ENCODE results near the gene FAM3A. TPM values are rescaled to one million over a fixed set of nuclear protein-coding genes. Genes with fewer than 3 reads are reported as not detected.

The FAM3A gene
- total and polyA plus RNA-seq, 2 experiments from 2014 or later: 12.0 to 16.5 TPM

GRCh38 chrX:154460326-154460725 lies 55.7 kb downstream of the FAM3A start:
- Mint-ChIP-seq H3K9me3 (no peaks in the 10 kb centered on the region), H3K27ac (no peak overlapping the region), H3K4me1 (no peaks in the 10 kb centered on the region; the same call in 2 of the 3 replicates), H3K4me3 (no peak overlapping the region), H3K27me3 (ENCODE audit: insufficient read depth, low read depth, poor library complexity) (peaks cover 5% of the 10 kb centered on the region), H3K36me3 (ENCODE audit: low read depth) (peaks cover 13% of the 10 kb centered on the region; the same call in 2 of the 3 replicates)
- Histone ChIP-seq H4K20me1 (replicated peaks; ENCODE audit: insufficient read depth) (no peaks in the 10 kb centered on the region), H3F3A (replicated peaks; ENCODE audit: low read depth) (no peaks in the 10 kb centered on the region), H3K79me2 (replicated peaks; ENCODE audit: insufficient read depth) (no peaks in the 10 kb centered on the region), H3K4me2 (no peak overlapping the region), H3K9me2 (ENCODE audit: insufficient read depth) (no peaks in the 10 kb centered on the region), H3K27me3 (ENCODE audit: insufficient read depth) (no peaks in the 10 kb centered on the region; the same call in 1 of the 2 replicates), H3K27ac (ENCODE audit: low read depth) (no peak overlapping the region), H2AFZ (no peak overlapping the region), H3K4me1 (ENCODE audit: insufficient read depth) (no peaks in the 10 kb centered on the region), H3K36me3 (ENCODE audit: insufficient read depth) (no peaks in the 10 kb centered on the region), H3K4me3 (no peak overlapping the region)
- DNase-seq (ENCODE audit: low spot score) (no peak), ATAC-seq (no peak)
- TF ChIP-seq POLR2AphosphoS5 (IDR thresholded peaks at IDR 0.05; ENCODE audit: low read depth): no peak
- TF ChIP-seq ETS1 (IDR thresholded peaks at IDR 0.05): no peak
- TF ChIP-seq EZH2 (IDR thresholded peaks at IDR 0.05; ENCODE audit: low read depth, unreplicated experiment): no peak
- no peak for TF ChIP-seq ZNF114 (CRISPR knock-in tag; IDR thresholded peaks at IDR 0.05)
- TF ChIP-seq REST (IDR thresholded peaks at IDR 0.05; ENCODE audit: unreplicated experiment): no peak
- no peak for TF ChIP-seq CREB1 (CRISPR knock-in tag; IDR thresholded peaks at IDR 0.05; ENCODE audit: low read depth)
- TF ChIP-seq, protein P1, sequence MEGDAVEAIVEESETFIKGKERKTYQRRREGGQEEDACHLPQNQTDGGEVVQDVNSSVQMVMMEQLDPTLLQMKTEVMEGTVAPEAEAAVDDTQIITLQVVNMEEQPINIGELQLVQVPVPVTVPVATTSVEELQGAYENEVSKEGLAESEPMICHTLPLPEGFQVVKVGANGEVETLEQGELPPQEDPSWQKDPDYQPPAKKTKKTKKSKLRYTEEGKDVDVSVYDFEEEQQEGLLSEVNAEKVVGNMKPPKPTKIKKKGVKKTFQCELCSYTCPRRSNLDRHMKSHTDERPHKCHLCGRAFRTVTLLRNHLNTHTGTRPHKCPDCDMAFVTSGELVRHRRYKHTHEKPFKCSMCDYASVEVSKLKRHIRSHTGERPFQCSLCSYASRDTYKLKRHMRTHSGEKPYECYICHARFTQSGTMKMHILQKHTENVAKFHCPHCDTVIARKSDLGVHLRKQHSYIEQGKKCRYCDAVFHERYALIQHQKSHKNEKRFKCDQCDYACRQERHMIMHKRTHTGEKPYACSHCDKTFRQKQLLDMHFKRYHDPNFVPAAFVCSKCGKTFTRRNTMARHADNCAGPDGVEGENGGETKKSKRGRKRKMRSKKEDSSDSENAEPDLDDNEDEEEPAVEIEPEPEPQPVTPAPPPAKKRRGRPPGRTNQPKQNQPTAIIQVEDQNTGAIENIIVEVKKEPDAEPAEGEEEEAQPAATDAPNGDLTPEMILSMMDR (conservative IDR thresholded peaks at IDR 0.05; ENCODE audit: low read depth in 2 of 2): no peak
- TF ChIP-seq EZH2phosphoT487 (IDR thresholded peaks at IDR 0.05; ENCODE audit: unreplicated experiment): no peak
- TF ChIP-seq ZNF331 (CRISPR knock-in tag; IDR thresholded peaks at IDR 0.05; ENCODE audit: low read depth): no peak
- no peak for TF ChIP-seq STAT1 (IDR thresholded peaks at IDR 0.05; ENCODE audit: unreplicated experiment)
- TF ChIP-seq, protein P2, sequence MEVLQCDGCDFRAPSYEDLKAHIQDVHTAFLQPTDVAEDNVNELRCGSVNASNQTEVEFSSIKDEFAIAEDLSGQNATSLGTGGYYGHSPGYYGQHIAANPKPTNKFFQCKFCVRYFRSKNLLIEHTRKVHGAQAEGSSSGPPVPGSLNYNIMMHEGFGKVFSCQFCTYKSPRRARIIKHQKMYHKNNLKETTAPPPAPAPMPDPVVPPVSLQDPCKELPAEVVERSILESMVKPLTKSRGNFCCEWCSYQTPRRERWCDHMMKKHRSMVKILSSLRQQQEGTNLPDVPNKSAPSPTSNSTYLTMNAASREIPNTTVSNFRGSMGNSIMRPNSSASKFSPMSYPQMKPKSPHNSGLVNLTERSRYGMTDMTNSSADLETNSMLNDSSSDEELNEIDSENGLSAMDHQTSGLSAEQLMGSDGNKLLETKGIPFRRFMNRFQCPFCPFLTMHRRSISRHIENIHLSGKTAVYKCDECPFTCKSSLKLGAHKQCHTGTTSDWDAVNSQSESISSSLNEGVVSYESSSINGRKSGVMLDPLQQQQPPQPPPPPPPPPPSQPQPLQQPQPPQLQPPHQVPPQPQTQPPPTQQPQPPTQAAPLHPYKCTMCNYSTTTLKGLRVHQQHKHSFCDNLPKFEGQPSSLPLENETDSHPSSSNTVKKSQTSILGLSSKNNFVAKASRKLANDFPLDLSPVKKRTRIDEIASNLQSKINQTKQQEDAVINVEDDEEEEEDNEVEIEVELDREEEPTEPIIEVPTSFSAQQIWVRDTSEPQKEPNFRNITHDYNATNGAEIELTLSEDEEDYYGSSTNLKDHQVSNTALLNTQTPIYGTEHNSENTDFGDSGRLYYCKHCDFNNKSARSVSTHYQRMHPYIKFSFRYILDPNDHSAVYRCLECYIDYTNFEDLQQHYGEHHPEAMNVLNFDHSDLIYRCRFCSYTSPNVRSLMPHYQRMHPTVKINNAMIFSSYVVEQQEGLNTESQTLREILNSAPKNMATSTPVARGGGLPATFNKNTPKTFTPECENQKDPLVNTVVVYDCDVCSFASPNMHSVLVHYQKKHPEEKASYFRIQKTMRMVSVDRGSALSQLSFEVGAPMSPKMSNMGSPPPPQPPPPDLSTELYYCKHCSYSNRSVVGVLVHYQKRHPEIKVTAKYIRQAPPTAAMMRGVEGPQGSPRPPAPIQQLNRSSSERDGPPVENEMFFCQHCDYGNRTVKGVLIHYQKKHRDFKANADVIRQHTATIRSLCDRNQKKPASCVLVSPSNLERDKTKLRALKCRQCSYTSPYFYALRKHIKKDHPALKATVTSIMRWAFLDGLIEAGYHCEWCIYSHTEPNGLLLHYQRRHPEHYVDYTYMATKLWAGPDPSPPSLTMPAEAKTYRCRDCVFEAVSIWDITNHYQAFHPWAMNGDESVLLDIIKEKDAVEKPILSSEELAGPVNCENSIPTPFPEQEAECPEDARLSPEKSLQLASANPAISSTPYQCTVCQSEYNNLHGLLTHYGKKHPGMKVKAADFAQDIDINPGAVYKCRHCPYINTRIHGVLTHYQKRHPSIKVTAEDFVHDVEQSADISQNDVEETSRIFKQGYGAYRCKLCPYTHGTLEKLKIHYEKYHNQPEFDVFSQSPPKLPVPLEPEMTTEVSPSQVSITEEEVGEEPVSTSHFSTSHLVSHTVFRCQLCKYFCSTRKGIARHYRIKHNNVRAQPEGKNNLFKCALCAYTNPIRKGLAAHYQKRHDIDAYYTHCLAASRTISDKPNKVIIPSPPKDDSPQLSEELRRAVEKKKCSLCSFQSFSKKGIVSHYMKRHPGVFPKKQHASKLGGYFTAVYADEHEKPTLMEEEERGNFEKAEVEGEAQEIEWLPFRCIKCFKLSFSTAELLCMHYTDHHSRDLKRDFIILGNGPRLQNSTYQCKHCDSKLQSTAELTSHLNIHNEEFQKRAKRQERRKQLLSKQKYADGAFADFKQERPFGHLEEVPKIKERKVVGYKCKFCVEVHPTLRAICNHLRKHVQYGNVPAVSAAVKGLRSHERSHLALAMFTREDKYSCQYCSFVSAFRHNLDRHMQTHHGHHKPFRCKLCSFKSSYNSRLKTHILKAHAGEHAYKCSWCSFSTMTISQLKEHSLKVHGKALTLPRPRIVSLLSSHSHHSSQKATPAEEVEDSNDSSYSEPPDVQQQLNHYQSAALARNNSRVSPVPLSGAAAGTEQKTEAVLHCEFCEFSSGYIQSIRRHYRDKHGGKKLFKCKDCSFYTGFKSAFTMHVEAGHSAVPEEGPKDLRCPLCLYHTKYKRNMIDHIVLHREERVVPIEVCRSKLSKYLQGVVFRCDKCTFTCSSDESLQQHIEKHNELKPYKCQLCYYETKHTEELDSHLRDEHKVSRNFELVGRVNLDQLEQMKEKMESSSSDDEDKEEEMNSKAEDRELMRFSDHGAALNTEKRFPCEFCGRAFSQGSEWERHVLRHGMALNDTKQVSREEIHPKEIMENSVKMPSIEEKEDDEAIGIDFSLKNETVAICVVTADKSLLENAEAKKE (CRISPR knock-in tag; IDR thresholded peaks at IDR 0.05): no peak
- TF ChIP-seq JUNB (IDR thresholded peaks at IDR 0.05; ENCODE audit: unreplicated experiment): no peak

All from GM23338 (cell line).